Inflammatory macrophage treated with lipopolysaccharide for 1 hour (primary cell): Measurements from ENCODE around the gene CNTNAP2.

Experiments
- DNase-seq, 2 donors: peaks; one replicate each; pipeline ENCODE4 v3.0.0-alpha.2; 2020 to 2022

Gene CNTNAP2

GRCh38 chr7:147909431-147910148, 1793.0 kb downstream of the CNTNAP2 start:
- DNase-seq = no peak

- DNase-seq = no peak
These were observed 1794.6 kb downstream of the CNTNAP2 start for GRCh38 chr7:147911201-147911601.

DNA sequence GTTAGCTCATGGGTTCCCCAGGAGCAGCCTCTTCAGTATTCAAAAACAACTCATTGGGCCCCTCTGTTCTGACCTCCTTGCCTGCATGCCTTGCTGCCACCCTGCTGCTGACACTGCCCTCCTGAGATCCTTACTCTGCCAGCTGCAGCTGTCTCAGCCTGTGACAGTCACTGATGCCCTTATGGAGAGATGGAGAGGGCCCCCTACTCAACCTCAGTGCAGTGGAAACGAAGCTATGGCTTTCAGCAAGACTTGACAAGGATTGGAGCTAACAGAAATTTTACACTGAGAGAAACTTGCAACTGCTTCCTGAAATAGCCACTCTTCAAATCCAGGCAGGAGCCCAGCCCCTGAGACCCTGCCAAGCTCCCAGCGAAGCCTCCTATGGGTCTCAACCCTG, 1795.7 kb downstream of the CNTNAP2 start:
- no peak for DNase-seq

DNA sequence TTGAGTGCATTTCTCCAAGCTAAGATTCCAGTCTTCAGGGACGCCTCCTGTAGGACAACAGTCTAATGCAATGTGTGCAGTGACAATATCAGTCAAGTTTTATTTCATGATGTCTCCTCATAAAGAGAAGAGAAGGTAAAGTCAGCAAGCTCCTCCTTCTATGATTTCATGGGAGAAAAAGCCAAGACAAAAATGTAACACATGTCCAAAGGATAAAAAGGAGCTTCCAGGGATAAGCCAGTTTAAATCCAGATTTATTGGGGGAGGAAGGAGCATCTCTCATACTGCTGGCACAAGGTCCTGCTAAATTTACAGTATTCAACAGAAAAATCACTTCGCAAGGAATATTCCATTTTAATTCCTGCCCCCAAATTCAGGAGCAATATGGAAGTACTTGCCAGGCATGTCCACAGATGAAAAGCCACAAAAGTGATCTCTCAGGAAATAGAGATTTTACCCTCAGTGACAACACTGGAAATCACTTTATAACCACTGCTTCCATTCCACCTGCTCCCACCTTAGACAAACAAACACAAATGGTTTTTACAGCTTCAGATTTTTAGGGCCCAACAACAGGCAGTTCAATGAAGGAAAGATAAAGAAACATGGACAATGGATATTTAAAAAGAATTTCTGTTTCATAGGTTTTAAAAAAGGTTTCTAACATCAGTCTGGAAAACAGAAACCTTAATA, 1796.5 kb downstream of the CNTNAP2 start:
- no peak for DNase-seq

GRCh38 chr7:147915781-147916180, 1799.2 kb downstream of the CNTNAP2 start:
- DNase-seq = no peak

GRCh38 chr7:147916573-147916972, 1800.0 kb downstream of the CNTNAP2 start:
- no peak for DNase-seq

DNA sequence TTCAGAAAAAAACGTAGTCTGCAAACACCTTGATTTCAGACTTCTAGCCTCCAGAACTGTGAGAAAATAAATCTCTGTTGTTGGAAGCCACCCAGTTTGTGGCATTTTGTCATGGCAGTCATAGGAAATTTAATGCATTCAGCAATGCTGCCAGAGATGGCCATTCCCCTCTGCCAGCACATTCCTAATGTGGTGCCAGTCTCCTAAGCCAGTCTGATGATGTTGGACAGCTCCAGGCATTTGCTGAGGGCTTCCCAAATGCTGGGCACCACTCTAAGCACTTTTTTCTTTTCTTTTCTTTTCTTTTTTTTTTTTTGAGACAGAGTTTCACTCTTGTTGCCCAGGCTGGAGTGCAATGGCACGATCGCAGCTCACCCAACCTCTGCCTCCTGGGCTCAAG, 1807.2 kb downstream of the CNTNAP2 start:
- no peak for DNase-seq

DNA sequence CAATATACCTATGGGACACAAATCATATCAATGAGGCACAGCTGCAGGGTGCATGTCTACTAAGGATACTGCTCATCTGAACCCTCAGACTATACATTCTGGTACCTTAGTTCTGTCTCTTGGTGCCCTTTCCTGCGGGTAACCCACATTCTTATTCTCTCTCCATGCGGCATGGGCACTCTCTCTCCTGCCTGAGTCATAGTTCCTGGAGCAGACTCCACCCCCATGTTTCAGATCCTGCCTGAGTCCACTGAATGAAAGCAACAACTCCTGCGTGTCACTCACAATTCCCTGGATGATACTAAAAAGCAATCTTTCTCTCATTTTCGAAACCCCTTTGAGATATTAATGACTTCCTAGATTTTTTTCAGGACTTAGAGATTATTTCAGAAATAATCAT, 1820.8 kb downstream of the CNTNAP2 start:
- DNase-seq = no peak

GRCh38 chr7:147941381-147941780, 1824.8 kb downstream of the CNTNAP2 start:
- no peak for DNase-seq

DNA sequence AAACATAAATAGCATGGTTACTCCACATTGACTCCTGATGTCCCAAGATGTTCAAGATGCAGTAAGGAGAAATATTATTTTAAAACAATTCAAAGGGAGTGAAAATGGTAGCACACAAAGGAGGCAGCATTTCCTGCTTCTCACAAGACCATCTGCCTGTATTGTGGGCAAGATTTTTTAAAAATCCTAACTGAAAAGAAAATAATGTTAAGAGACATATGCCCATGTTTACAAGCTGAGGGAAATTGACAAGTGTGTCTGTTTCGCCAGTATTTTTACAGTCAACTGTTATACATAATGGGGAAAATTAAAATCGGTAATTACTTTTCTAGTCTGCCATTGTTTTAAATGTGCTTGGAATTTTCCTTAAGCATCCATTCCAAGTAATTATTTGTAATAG, 1827.7 kb downstream of the CNTNAP2 start:
- DNase-seq = no peak

- DNase-seq = no peak
These were observed 1836.3 kb downstream of the CNTNAP2 start for GRCh38 chr7:147952918-147953317.

DNA sequence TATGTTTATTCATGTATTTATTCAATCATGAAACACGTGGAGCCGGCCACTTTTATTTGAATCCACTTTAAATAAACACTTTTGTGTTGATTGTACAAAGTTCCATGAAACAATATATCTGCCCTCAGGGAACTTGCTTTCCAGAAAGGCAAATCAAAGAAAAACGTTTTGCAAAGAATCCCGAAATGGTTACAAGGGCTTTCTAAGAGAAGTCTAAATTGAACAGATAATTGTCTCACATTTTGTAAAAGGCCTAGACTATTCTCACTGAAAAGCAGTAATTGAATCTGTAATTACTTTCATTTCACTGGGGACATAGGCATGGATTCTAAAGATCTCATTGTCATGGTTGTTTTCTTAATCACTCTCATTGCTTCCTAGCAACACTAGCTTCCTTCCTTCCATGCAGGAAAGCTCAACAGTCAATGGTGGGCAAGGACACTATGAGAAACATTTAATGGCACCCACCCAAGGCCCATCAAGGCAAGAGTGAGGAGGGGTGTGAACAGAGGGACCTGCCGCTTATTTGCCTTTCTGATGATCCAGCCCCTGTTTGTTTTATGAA, 1851.5 kb downstream of the CNTNAP2 start:
- DNase-seq = no peak

GRCh38 chr7:147971606-147972110, 1855.1 kb downstream of the CNTNAP2 start:
- no peak for DNase-seq

GRCh38 chr7:147978201-147978600, 1861.6 kb downstream of the CNTNAP2 start:
- DNase-seq = no peak

GRCh38 chr7:147978651-147979050, 1862.0 kb downstream of the CNTNAP2 start:
- DNase-seq = no peak

GRCh38 chr7:147980826-147981813, 1864.5 kb downstream of the CNTNAP2 start:
- no peak for DNase-seq

DNA sequence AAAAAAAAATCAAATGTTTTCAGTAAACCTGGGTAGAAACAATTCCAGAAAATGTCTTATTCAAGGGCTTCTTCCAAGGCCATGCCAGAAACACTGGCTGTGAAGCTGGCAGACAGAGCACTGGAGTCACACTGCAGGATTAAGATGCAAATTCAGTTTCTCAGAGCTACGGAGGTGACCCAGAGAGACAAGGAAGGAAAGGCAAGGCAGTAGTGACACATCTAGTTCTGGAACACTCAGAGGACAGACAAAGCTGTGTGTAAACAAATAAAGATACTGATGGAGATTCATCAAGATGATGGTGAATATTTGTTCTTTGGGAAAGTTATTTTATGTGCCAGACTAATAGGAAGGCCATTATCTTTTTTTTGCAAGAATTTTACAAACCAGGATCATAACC, 1865.7 kb downstream of the CNTNAP2 start:
- no peak for DNase-seq

GRCh38 chr7:147984265-147984664, 1867.7 kb downstream of the CNTNAP2 start:
- no peak for DNase-seq

DNA sequence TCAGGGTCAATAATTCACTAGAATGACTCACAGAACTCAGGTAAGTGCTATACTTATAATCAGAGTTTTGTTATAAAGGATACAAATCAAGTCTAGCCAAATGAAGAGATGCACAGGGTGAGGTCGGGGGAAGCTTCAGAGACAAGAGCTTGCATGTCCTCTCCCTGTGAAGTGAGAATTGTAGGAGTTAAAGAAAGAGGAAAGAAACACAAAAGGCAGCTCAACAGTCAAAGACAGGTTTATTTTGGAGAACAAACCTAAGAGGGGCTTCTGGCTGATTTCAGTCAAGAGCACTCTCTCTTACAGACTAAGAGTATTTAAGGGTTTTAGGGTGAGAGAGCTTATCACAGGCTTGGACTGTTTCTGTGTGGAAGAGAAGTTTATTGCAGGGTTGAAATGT, 1873.5 kb downstream of the CNTNAP2 start:
- DNase-seq = no peak

GRCh38 chr7:147990942-147991341, 1874.3 kb downstream of the CNTNAP2 start:
- DNase-seq = no peak

- no peak for DNase-seq
These were observed 1876.1 kb downstream of the CNTNAP2 start for GRCh38 chr7:147992698-147993097.

- no peak for DNase-seq
These were observed 1881.0 kb downstream of the CNTNAP2 start for GRCh38 chr7:147997636-147998035.

DNA sequence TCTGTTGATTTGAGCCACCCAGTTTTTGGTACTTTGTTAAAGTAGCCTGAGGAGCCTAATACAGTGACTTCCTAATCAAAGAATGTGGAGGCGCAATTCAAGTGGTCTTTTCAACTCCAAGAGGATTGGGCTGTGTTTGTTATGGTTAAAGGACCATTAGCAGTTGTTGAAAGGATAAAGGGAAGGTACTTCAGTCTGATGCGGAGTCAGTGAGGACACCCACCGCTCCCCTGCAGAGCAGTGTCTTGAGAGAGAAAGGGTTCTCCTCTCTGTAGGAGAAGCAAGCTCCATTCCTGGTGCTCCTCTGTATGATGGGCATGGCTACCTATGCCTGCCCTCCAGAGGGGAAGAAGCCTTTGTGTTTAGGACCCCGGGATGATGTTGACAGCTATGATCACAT, 1883.4 kb downstream of the CNTNAP2 start:
- no peak for DNase-seq
